MM.1S (cell line): Measurements from ENCODE around the gene BPIFA3.

Experiments
- DNase-seq: peaks from one replicate; pipeline ENCODE4 v3.0.0-alpha.2; 2015
- H2AFZ ChIP-seq: fragments of 300-600 bp; sonication (generic); 2 replicates; pipeline ENCODE4 v1.6.0; 2016; ENCODE audit warnings: antibody characterized with exemption, low read length
- H3F3A ChIP-seq: fragments of 300-600 bp; sonication (generic); 2 replicates; pipeline ENCODE4 v1.6.1; 2016; ENCODE audit warnings: mild to moderate bottlenecking, antibody characterized with exemption, low read length, moderate library complexity, mixed read lengths; ENCODE audit not compliant: insufficient read depth
- H3K27ac ChIP-seq: fragments of 300-600 bp; sonication (generic); 2 replicates; pipeline ENCODE4 v1.5.1; 2016; ENCODE audit warnings: mild to moderate bottlenecking, low read length
- H3K27me3 ChIP-seq: fragments of 300-600 bp; sonication (generic); replicated peaks from 2 replicates; pipeline ENCODE4 v1.6.0; 2016; ENCODE audit warnings: low read length; ENCODE audit not compliant: insufficient read depth
- H3K36me3 ChIP-seq: fragments of 300-600 bp; sonication (generic); replicated peaks from 2 replicates; pipeline ENCODE4 v1.6.1; 2016; ENCODE audit warnings: mild to moderate bottlenecking, low read length, mixed read lengths; ENCODE audit not compliant: insufficient read depth
- H3K4me1 ChIP-seq: fragments of 300-600 bp; sonication (generic); 2 replicates; pipeline ENCODE4 v1.6.1; 2016; ENCODE audit warnings: low read length, mixed read lengths
- H3K4me2 ChIP-seq: fragments of 300-600 bp; sonication (generic); 2 replicates; pipeline ENCODE4 v1.6.0; 2016; ENCODE audit warnings: low read depth, low read length
- H3K4me3 ChIP-seq: fragments of 300-600 bp; sonication (generic); 2 replicates; pipeline ENCODE4 v1.5.1; 2016; ENCODE audit warnings: low read length, mixed read lengths
- H3K79me2 ChIP-seq: fragments of 300-600 bp; sonication (generic); 2 replicates; pipeline ENCODE4 v1.6.1; 2016; ENCODE audit warnings: mixed run types, low read length, mixed read lengths
- H3K9ac ChIP-seq: fragments of 300-600 bp; sonication (generic); 2 replicates; pipeline ENCODE4 v1.6.1; 2016; ENCODE audit warnings: low read length, mixed read lengths
- H3K9me2 ChIP-seq: fragments of 300-600 bp; sonication (generic); replicated peaks from 2 replicates; pipeline ENCODE4 v1.6.1; 2016; ENCODE audit warnings: mild to moderate bottlenecking, low read length, mixed read lengths; ENCODE audit not compliant: insufficient read depth
- H3K9me3 ChIP-seq: fragments of 300-600 bp; sonication (generic); replicated peaks from 2 replicates; pipeline ENCODE4 v1.6.1; 2016; ENCODE audit warnings: mild to moderate bottlenecking, low read length, mixed read lengths; ENCODE audit not compliant: insufficient read depth
- H4K20me1 ChIP-seq: fragments of 300-600 bp; sonication (generic); 2 replicates; pipeline ENCODE4 v1.6.1; 2016; ENCODE audit warnings: mild to moderate bottlenecking, low read length, moderate library complexity, mixed read lengths; ENCODE audit not compliant: insufficient read depth
- CTCF ChIP-seq: fragments of 300-600 bp; sonication (generic); IDR thresholded peaks from 2 replicates; pipeline ENCODE4 v1.5.1; 2016; ENCODE audit warnings: antibody characterized with exemption, low read length, mixed read lengths
- EZH2 ChIP-seq: fragments of 300-600 bp; sonication (generic); optimal IDR thresholded peaks from 2 replicates; pipeline ENCODE3; 2017; ENCODE audit warnings: low read depth, mild to moderate bottlenecking, antibody characterized with exemption, low read length, mixed read lengths
- EZH2phosphoT487 ChIP-seq: fragments of 300-600 bp; sonication (generic); IDR thresholded peaks from 2 replicates; pipeline ENCODE4 v1.6.1; 2018; ENCODE audit warnings: antibody characterized with exemption, low read length

Gene BPIFA3

GRCh38 chr20:33188421-33188820 lies 28.7 kb upstream of the BPIFA3 start:
- Histone ChIP-seq H3K4me3 (no peak overlapping the region), H3F3A (no peaks in the 10 kb centered on the region), H3K9ac (no peak overlapping the region), H2AFZ (no peak overlapping the region), H3K27me3 (peaks cover 33% of the 10 kb centered on the region), H3K9me3 (no peaks in the 10 kb centered on the region), H3K4me1 (no peaks in the 10 kb centered on the region), H4K20me1 (no peaks in the 10 kb centered on the region), H3K79me2 (no peaks in the 10 kb centered on the region), H3K27ac (no peak overlapping the region), H3K9me2 (no peaks in the 10 kb centered on the region), H3K36me3 (no peaks in the 10 kb centered on the region), H3K4me2 (no peak overlapping the region)
- TF ChIP-seq EZH2phosphoT487 (no peak), CTCF (no peak), EZH2 (no peak)
- DNase-seq, result no peak

- no peak overlapping the region for H3K27ac ChIP-seq
- no peak for DNase-seq
- no peaks in the 10 kb centered on the region for H3K9me3 ChIP-seq
Measured at GRCh38 chr20:33191484-33191883, 25.7 kb upstream of the BPIFA3 start.

GRCh38 chr20:33191955-33192354 lies 25.2 kb upstream of the BPIFA3 start:
- Histone ChIP-seq H2AFZ (no peak overlapping the region), H3K36me3 (no peaks in the 10 kb centered on the region), H3K4me2 (no peak overlapping the region), H3K4me1 (no peaks in the 10 kb centered on the region), H3K9me3 (no peaks in the 10 kb centered on the region), H4K20me1 (no peaks in the 10 kb centered on the region), H3K9ac (no peak overlapping the region), H3F3A (no peaks in the 10 kb centered on the region), H3K9me2 (no peaks in the 10 kb centered on the region), H3K27me3 (peaks cover 56% of the 10 kb centered on the region), H3K27ac (no peak overlapping the region), H3K4me3 (no peak overlapping the region), H3K79me2 (no peaks in the 10 kb centered on the region)
- TF ChIP-seq EZH2, result no peak
- no peak for TF ChIP-seq CTCF
- TF ChIP-seq EZH2phosphoT487, result no peak
- DNase-seq, result no peak

More at GRCh38 chr20:33191484-33191883, 25.7 kb upstream of the BPIFA3 start:
- Histone ChIP-seq H4K20me1 (no peaks in the 10 kb centered on the region), H3K36me3 (no peaks in the 10 kb centered on the region), H3K4me2 (no peak overlapping the region), H3K9ac (no peak overlapping the region), H3K9me2 (no peaks in the 10 kb centered on the region), H3F3A (no peaks in the 10 kb centered on the region), H3K79me2 (no peaks in the 10 kb centered on the region), H3K27me3 (peaks cover 56% of the 10 kb centered on the region), H3K4me3 (no peak overlapping the region), H3K4me1 (no peaks in the 10 kb centered on the region), H2AFZ (no peak overlapping the region)
- TF ChIP-seq CTCF (no peak), EZH2 (no peak), EZH2phosphoT487 (no peak)
